ENCODE measurements around the gene AHDC1.

Gene AHDC1

DNA sequence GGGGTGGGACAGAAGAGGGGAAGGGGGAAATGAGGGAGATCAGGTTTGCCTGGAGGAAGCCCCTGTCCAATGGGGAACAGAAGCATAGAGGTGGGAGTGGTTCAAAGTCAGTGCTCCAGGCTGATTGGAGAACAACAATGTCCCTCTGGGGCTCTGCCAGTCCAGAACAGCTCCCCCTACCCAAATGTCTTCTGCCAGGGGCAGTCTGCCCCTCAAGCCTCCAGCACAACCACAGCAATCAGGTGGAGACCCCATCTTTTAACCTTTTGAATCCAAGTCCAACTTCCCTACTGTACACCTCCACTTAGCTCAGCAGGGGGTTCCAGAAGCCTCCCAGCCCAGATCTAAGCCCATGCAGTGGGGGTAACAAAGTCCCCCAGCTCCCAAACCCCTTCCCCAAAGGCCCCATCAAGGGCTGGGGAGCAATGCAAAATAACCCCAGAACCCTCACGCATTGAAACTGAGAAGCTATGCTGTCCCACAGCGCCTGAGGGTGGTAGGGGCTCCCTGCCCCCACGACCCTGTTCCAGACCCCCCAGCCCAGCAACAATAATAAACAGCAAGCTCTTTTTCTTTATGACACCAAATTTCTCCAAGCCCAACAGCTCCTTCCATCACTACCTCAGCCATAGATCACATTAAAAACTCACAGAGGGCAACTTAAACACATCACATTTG is 3.3 kb downstream of the AHDC1 start:
- Histone ChIP-seq H4K20me1 (ENCODE audit: control insufficient read depth, insufficient read depth, low read depth, low read length) (peaks cover 5% of the 10 kb centered on the region), H3F3A (ENCODE audit: control insufficient read depth, insufficient read depth) (peaks cover 15% of the 10 kb centered on the region), H3K9me3 (ENCODE audit: control insufficient read depth, insufficient read depth, low read length) (no peaks in the 10 kb centered on the region), H3K36me3 (ENCODE audit: control insufficient read depth, low read length) (no peaks in the 10 kb centered on the region), H3K4me1 (ENCODE audit: control insufficient read depth, low read length) (peaks cover 69% of the 10 kb centered on the region), H3K79me2 (ENCODE audit: control insufficient read depth, low read length) (peaks cover 26% of the 10 kb centered on the region), H3K4me2 (ENCODE audit: low read length) (peak overlapping the region; percentile 79), H3K27ac (ENCODE audit: low read depth, low read length) (no peak overlapping the region), H3K27me3 (ENCODE audit: control insufficient read depth, low read length) (no peaks in the 10 kb centered on the region), H3K9me2 (replicated peaks; ENCODE audit: control insufficient read depth, low read length) (no peaks in the 10 kb centered on the region), H3K4me3 (ENCODE audit: low read length) (0 out of 2 replicates have a peak overlapping the region, but pooled peaks have one; percentile 1)
- TF ChIP-seq CTCF (IDR thresholded peaks at IDR 0.05; ENCODE audit: low read depth, low read length, poor library complexity, severe bottlenecking) (peak; percentile 28), EZH2phosphoT487 (IDR thresholded peaks at IDR 0.05; ENCODE audit: borderline replicate concordance, low read length) (no peak)

DNA sequence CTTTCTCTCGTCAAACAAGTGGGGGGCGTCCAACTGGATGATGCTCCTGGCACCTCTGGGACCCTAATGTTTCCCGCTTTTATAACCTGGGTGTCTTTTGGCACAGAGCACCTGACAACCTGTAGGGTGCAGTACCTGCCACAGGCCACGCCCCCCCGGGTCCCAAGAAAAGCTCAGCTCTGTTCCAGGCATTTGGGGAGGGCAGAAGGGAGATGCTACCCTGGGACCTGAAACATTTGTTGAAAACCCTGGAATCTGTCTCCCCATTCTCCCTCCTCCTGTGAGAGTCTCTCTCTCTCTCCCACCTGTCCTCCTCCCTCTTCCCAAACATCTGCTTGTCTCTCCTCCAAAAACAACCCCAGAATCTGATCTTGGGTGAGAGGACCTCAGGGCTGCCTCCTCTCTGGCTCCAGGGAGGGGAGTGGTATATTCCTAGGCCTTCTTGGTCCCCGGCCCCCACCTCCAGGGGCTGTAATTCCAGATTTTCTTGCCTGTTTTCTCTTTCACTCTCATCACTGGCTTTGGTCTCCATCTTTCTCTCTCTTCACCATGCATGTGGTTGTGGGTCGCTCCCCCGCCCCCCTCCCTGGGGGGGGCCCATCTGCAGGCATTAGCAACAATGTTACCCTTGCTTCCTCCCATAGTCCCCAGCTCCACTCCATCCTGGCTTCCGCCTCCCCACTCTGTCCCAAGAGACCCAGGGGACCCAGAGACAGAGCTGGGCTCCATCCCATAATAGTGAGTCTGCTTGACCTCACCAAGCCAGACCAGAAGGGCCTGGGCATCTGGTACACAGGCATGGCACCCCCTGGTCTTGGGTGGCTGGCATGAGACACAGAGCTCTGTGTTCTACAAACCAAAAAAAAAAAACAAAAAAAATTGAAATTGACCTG is 4.1 kb downstream of the AHDC1 start:
- H3K79me2 ChIP-seq (ENCODE audit: control insufficient read depth, low read length): peaks cover 26% of the 10 kb centered on the region
- no peaks in the 10 kb centered on the region for H3K36me3 ChIP-seq (ENCODE audit: control insufficient read depth, low read length)
- H4K20me1 ChIP-seq (ENCODE audit: control insufficient read depth, insufficient read depth, low read depth, low read length): peaks cover 5% of the 10 kb centered on the region
- peaks cover 69% of the 10 kb centered on the region for H3K4me1 ChIP-seq (ENCODE audit: control insufficient read depth, low read length)
- H3K9me2 ChIP-seq (replicated peaks; ENCODE audit: control insufficient read depth, low read length): no peaks in the 10 kb centered on the region
- no peaks in the 10 kb centered on the region for H3K9me3 ChIP-seq (ENCODE audit: control insufficient read depth, insufficient read depth, low read length)
- peak overlapping the region; percentile 79 for H3K4me2 ChIP-seq (ENCODE audit: low read length)
- TF ChIP-seq EZH2phosphoT487 (IDR thresholded peaks at IDR 0.05; ENCODE audit: borderline replicate concordance, low read length) (no peak), CTCF (IDR thresholded peaks at IDR 0.05; ENCODE audit: low read depth, low read length, poor library complexity, severe bottlenecking) (peak; percentile 21)
- peak overlapping the region; percentile 22; the same call in 1 of the 2 replicates for H3K4me3 ChIP-seq (ENCODE audit: low read length)
- H3K27me3 ChIP-seq (ENCODE audit: control insufficient read depth, low read length): no peaks in the 10 kb centered on the region
- no peak overlapping the region for H3K27ac ChIP-seq (ENCODE audit: low read depth, low read length)
- H3F3A ChIP-seq (ENCODE audit: control insufficient read depth, insufficient read depth): peaks cover 13% of the 10 kb centered on the region

- Histone ChIP-seq H3K36me3 (ENCODE audit: control insufficient read depth, low read length) (no peaks in the 10 kb centered on the region), H3K9me3 (ENCODE audit: control insufficient read depth, insufficient read depth, low read length) (no peaks in the 10 kb centered on the region), H3K9me2 (replicated peaks; ENCODE audit: control insufficient read depth, low read length) (no peaks in the 10 kb centered on the region), H3K27ac (ENCODE audit: low read depth, low read length) (no peak overlapping the region), H4K20me1 (ENCODE audit: control insufficient read depth, insufficient read depth, low read depth, low read length) (peaks cover 5% of the 10 kb centered on the region), H3F3A (ENCODE audit: control insufficient read depth, insufficient read depth) (peaks cover 13% of the 10 kb centered on the region), H3K4me3 (ENCODE audit: low read length) (peak overlapping the region; percentile 22; the same call in 1 of the 2 replicates), H3K4me2 (ENCODE audit: low read length) (peak overlapping the region; percentile 79), H3K79me2 (ENCODE audit: control insufficient read depth, low read length) (peaks cover 26% of the 10 kb centered on the region), H3K4me1 (ENCODE audit: control insufficient read depth, low read length) (peaks cover 63% of the 10 kb centered on the region), H3K27me3 (ENCODE audit: control insufficient read depth, low read length) (no peaks in the 10 kb centered on the region)
- TF ChIP-seq EZH2phosphoT487 (IDR thresholded peaks at IDR 0.05; ENCODE audit: borderline replicate concordance, low read length) (no peak), CTCF (IDR thresholded peaks at IDR 0.05; ENCODE audit: low read depth, low read length, poor library complexity, severe bottlenecking) (no peak)
These were observed 4.9 kb downstream of the AHDC1 start for GRCh38 chr1:27598902-27599528.
